RWPE1 (cell line): ENCODE data around the gene CDS2.

Source experiments
- CTCF ChIA-PET: fragments of 350-600 bp; sonication (Branson Sonifier 250); formaldehyde crosslinking; extraction: SDS; loops from one replicate; lab custom pipeline; 2021; lab: Yijun Ruan, JAX
- POLR2A ChIA-PET: fragments of 400-600 bp; formaldehyde crosslinking; extraction: SDS; loops from one replicate; lab custom pipeline; 2020; ENCODE audit warnings: antibody characterized with exemption; ENCODE audit not compliant: low non-redundant PET; lab: Yijun Ruan, JAX
- DNase-seq: peaks from one replicate; pipeline ENCODE4 v3.0.0; 2012; ENCODE audit warnings: low spot score
- H3K27ac ChIP-seq: fragments of 450-650 bp; 2 replicates; pipeline ENCODE4 v1.5.1; 2017
- TF ChIP-seq, protein P1 (sequence below): fragments of 450-650 bp; conservative IDR thresholded peaks from 2 replicates; pipeline ENCODE4 v1.5.1; 2017; ENCODE audit warnings: low read depth, mild to moderate bottlenecking

The CDS2 gene

DNA sequence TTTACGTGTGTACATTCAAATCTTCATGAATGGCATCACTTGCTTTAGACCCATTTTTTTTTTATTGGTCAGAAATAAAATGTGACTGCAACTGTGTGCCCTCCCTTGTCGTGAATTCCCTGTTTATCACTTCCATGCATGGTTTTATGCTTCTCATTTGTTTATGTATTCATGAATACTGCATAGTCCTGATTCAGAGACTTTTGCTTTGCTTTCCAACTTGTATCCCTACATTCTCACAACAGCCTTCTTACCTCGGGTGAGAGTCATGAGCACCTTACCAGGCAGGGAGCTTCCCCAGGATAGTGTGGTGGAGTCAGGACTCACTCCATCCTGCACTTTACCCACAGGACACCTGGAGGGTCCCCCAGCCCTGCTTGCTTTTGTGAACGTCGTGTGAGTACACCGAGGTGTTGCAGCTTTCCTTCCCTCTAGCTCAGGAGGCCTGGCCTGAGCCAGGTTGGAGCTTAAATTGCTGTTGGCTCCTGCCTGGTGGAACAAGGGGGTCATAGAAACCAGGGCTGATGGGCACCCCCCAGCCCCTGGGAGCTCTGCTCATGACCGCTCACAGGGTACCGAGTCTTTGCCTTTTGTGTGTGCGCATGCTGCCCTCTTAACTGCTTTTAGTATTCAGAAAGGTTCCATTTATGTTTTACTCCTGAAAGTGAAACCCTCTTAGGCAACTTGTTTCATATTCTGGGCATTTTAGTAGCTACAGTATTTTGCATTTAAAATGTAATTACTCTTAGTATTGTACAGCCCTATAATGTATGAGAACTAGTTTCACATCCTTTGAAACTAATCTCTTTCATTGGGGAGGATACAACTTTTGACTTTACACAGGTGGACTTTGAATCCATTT, 66.0 kb downstream of the CDS2 start:
- DNase-seq: no peak
- peak overlapping the region; percentile 83 for H3K27ac ChIP-seq
- POLR2A ChIA-PET: interaction anchor here (1.2 to 1.6 kb wide), 2 partner anchors 66 to 73 kb away, joined by 4 to 10 read pairs; partner anchors contain the start of genes CDS2 and PCNA
- CTCF ChIA-PET: interaction anchor here (0.5 to 2.8 kb wide), 10 partner anchors 10 to 471 kb away, joined by 3 to 35 read pairs (median 4); partner anchors contain the start of gene CDS2
- TF ChIP-seq, protein P1, sequence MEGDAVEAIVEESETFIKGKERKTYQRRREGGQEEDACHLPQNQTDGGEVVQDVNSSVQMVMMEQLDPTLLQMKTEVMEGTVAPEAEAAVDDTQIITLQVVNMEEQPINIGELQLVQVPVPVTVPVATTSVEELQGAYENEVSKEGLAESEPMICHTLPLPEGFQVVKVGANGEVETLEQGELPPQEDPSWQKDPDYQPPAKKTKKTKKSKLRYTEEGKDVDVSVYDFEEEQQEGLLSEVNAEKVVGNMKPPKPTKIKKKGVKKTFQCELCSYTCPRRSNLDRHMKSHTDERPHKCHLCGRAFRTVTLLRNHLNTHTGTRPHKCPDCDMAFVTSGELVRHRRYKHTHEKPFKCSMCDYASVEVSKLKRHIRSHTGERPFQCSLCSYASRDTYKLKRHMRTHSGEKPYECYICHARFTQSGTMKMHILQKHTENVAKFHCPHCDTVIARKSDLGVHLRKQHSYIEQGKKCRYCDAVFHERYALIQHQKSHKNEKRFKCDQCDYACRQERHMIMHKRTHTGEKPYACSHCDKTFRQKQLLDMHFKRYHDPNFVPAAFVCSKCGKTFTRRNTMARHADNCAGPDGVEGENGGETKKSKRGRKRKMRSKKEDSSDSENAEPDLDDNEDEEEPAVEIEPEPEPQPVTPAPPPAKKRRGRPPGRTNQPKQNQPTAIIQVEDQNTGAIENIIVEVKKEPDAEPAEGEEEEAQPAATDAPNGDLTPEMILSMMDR: peak; percentile 49

DNA sequence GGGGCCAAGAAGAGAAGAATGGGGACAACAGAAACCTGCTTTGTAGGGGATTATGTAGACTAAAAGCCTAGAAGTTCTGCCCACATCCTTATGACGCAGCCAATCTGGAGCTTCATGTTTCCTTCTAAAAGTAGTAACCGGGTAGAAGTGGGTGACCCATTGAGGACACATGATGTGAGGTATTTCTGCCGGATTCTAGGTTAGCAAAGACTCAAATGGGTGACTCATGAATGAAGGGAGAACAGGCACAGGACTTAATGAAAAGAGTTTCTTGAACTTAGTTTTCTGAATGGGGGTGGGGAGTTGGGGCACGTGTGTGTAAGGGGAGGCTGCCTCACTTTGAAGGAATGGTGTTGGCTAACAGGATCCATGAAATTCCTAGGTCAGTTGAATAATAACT, 68.8 kb downstream of the CDS2 start:
- POLR2A ChIA-PET: no interaction called here
- H3K27ac ChIP-seq: no peak overlapping the region
- DNase-seq: no peak
- CTCF ChIA-PET: interaction anchor here (1.3 kb wide), 1 partner anchor 10 kb away, joined by 6 read pairs; no protein-coding TSS in a partner anchor
- TF ChIP-seq, protein P1: no peak

DNA sequence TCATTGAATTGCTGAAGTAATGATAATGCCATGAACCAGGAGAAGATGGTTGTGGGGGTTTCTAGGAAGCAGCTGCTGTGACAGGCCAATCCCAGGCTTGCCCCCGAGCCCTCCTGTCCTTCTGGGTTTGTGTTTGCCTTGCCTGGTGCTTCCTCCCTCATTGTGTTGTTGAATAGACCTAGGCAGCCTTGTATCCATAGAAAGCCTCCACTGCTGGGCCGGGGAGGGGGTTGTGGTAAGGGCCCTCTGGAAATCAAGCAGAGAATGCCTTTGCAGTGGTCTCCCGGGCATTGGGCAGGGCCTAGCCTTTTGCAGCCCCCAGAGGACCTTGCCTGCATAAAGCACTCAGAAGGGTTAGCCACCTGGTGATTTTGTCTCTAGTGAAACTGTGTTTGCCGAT, 69.3 kb downstream of the CDS2 start:
- H3K27ac ChIP-seq: no peak overlapping the region
- DNase-seq: no peak
- POLR2A ChIA-PET: no interaction called here
- CTCF ChIA-PET: interaction anchor here (1.3 kb wide), 1 partner anchor 9 kb away, joined by 6 read pairs; no protein-coding TSS in a partner anchor
- TF ChIP-seq, protein P1: no peak

DNA sequence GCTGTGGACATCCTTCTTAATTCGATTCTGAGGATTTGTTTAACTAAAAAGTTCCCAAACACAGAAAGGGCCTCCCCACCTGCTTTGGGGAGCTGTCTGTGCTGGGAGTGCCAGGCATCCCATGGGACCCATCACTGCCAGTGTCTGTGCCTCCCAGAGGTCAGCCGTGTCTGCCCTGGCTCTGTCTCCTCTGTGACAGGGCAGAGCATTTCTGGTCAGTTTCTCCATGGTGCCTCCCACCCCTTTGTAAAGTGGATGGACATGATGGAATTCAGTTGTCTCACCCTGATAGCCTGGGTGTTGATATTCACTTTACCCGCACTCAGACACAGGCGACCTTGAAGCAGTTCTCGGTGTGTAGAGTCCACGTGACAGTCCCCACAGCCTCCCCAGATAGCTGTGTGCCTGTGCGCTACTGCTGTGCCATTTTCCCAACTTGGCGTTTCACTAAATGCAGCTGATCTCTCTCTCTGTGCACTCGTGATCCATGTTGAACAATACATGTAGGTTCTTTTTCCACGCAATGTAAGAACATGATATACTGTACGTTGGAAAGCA, 70.5 kb downstream of the CDS2 start:
- H3K27ac ChIP-seq: no peak overlapping the region
- CTCF ChIA-PET: no interaction called here
- no peak for DNase-seq
- POLR2A ChIA-PET: no interaction called here
- TF ChIP-seq, protein P1: no peak

DNA sequence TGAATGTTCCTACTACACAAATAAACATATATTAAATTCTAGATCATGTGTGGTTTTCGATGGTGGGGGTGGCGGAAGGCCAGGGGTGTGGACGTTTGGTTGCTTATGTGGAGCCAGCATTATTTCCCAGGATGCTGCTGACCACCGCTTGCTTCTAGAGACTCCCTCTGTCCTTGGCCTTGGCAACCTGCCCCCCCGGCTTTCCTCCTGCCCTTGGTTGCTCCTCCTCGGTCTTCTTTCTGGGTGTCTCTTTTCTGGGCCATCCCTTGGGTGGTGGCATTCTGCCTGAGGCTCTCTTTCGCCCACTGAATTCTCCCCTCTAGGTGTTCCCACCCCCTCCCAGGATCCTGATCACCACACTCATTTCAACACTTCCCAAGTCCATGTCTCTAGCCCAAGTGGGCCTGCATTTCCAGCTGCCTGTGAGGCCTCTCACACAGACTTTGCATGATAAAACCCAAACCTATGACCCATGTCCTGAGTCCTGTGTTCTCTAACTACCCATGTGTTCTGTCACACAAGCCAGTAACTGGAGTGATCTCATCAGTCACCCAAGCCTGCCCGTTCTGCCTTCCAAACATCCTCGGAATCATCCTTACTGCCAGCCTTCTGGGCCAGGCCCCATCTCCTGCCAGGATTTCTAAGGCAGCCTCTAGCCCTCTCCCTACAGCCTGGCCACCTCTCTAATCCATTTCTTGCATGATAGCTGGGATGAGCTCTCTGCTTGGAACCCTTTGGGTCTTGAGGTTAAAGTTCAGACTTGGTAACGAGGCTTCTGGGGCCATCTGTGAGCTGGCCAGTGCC, 71.2 kb downstream of the CDS2 start:
- POLR2A ChIA-PET: no interaction called here
- TF ChIP-seq, protein P1: no peak
- no peak overlapping the region for H3K27ac ChIP-seq
- CTCF ChIA-PET: no interaction called here
- DNase-seq: no peak

DNA sequence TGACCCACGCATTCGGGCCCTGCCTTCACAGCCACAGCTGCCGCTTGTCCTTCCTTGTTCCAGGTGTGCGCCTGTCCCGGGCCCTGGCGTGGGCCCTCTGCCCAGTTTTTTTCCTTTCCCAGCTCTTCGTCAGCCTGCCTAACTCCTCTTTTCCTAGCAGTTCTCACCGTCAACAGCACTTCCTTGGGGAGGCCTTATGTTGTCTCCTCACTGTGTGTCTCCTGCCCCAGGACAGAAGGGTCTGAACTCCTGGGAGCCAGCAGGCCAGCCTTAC, 71.8 kb downstream of the CDS2 start:
- CTCF ChIA-PET: no interaction called here
- H3K27ac ChIP-seq: no peak overlapping the region
- no peak for DNase-seq
- TF ChIP-seq, protein P1: no peak
- POLR2A ChIA-PET: no interaction called here
